Measurements from ENCODE around the gene ROPN1L. TPM values are rescaled to one million over a fixed set of nuclear protein-coding genes. Genes with fewer than 3 reads are reported as not detected.

ROPN1L gene
- total and polyA plus RNA-seq, 10 donors: 2.0 to 27.9 (median 11.4) TPM

DNA sequence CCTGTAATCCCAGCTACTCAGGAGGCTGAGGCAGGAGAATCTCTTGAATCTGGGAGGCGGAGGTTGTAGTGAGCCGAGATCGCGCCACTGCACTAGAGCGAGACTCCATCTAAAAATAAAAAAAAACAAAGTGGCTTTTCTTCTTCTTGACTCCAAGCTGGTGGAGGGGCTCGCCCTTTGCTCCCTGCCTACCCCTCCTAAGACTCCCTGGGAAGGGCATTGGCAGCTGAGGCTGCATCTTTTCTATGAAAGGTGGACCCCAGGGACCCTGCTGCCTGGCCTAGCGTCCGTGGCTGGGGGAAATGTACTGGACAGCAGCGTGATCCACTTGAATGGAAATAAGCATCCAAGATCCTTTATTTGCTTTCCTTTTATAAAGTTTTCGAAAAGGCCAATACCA, 24.0 kb downstream of the ROPN1L start:
- no peak for TF ChIP-seq POLR2A (IDR thresholded peaks at IDR 0.05)
- TF ChIP-seq, protein P1, sequence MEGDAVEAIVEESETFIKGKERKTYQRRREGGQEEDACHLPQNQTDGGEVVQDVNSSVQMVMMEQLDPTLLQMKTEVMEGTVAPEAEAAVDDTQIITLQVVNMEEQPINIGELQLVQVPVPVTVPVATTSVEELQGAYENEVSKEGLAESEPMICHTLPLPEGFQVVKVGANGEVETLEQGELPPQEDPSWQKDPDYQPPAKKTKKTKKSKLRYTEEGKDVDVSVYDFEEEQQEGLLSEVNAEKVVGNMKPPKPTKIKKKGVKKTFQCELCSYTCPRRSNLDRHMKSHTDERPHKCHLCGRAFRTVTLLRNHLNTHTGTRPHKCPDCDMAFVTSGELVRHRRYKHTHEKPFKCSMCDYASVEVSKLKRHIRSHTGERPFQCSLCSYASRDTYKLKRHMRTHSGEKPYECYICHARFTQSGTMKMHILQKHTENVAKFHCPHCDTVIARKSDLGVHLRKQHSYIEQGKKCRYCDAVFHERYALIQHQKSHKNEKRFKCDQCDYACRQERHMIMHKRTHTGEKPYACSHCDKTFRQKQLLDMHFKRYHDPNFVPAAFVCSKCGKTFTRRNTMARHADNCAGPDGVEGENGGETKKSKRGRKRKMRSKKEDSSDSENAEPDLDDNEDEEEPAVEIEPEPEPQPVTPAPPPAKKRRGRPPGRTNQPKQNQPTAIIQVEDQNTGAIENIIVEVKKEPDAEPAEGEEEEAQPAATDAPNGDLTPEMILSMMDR (IDR thresholded peaks at IDR 0.05 in 8 of 11, conservative IDR thresholded peaks at IDR 0.05 in 3 of 11): no peak
- TF ChIP-seq POLR2AphosphoS5 (IDR thresholded peaks at IDR 0.05): no peak
- no peak for DNase-seq
- no peak overlapping the region for H3K27ac ChIP-seq
- H3K4me3 ChIP-seq: no peak overlapping the region
- H3K9me3 ChIP-seq: no peaks in the 10 kb centered on the region
- H3K4me1 ChIP-seq: peaks cover 0 to 26% (median 11%) of the 10 kb centered on the region in 6 donors
- H3K27me3 ChIP-seq (replicated peaks in 1 of 7): peaks cover 0 to 4% (median 0%) of the 10 kb centered on the region in 7 donors
- intact Hi-C loops (cut with DNase I; ENCODE audit: low total_unique reads): no loop called here
- WGBS, 5 donors: 90 to 97% (median 95%) methylated on average over 10 of the region's 10 CpGs
- peaks cover 0 to 32% (median 0%) of the 10 kb centered on the region in 6 donors for H3K36me3 ChIP-seq

DNA sequence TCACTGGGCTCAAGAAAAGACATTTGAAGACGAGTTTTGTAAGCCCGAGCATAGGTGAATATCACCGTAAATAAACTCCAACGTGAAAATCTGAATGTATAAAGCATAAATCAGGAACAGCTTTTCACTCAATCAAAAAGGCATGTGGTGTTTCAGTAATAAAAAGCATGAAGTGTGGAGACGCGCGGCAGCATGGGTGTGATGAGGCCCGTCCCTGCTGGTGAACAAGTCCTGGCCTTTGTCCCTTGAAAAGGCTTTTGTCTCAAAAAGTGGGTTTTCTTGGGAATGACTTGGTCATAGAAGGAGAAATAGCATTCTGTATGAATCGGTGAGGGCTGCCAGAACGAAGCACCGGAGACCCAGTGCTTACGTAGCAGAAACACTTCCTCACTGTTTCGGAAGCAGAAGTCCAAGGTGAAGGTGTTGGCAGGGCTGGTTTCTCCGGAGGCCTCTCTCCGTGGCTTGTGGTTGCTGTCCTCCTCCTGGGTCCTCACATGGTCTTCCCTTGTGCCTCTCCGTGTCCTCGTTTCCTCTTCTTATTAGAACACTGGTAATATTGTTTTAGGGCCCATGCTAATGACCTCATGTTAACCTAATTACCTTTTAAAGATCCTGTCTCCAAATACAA, 24.9 kb downstream of the ROPN1L start:
- Histone ChIP-seq H3K27me3 (replicated peaks in 1 of 7) (peaks cover 0 to 4% (median 0%) of the 10 kb centered on the region in 7 donors), H3K4me3 (no peak overlapping the region), H3K9me3 (no peaks in the 10 kb centered on the region), H3K4me1 (peaks cover 0 to 21% (median 10%) of the 10 kb centered on the region in 6 donors), H3K36me3 (peaks cover 0 to 28% (median 0%) of the 10 kb centered on the region in 6 donors), H3K27ac (peak overlapping the region in 4 of 8 donors; percentile 2 to 32 (median 30))
- 65 to 83% (median 71%) methylated on average over 17 of the region's 17 CpGs for WGBS, 5 donors
- peak; percentile 76 for DNase-seq
- intact Hi-C loops (cut with DNase I; ENCODE audit: low total_unique reads): no loop called here
- TF ChIP-seq POLR2AphosphoS5 (IDR thresholded peaks at IDR 0.05) (no peak), POLR2A (IDR thresholded peaks at IDR 0.05) (no peak)
- TF ChIP-seq, protein P1 (IDR thresholded peaks at IDR 0.05 in 8 of 11, conservative IDR thresholded peaks at IDR 0.05 in 3 of 11): no peak

DNA sequence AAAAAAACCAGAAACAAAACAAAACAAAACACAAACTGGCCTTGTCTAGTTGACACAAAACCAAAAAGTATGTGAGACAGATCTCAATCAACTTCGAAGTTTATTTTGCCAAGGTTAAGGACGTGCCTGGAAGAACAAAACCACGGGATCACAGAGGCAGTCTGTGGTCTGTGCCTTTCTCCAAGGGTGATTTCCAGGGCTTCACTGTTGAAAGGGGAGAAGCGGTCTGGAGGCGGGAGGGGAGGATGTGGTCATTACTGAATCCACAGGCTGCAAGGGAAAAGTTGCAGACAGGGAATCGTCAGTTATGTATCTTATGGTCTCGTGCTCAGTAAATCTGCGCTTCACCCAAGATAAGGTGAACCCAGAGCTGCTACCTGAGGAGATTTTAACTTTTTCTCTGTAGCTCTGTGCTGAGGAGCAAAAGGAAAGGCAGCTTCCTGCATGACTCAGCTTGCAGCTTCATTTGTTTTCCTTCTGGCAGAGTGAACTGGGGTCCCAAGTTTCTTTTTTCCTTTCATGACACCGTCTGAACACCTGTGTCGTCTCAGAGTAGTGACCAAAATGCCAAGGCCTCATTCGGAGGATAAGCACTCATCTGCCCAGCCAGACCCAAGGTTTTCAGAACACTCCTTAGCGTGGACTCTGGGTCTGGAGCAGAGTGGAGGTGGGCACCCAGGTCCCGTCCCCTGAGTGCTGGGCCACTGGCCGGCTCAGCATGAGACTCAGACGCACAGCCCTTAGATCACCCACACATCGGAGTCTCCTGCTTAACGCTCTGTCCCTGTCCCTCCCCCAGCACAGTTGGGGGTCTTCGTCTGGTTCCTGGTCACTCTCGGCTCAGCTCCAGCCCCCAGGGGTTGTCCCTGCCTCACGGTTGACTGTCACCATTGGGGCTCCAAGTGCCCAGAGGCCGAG, 25.9 kb downstream of the ROPN1L start:
- H3K27me3 ChIP-seq (replicated peaks in 1 of 7): peaks cover 0 to 4% (median 0%) of the 10 kb centered on the region in 7 donors
- TF ChIP-seq, protein P1 (IDR thresholded peaks at IDR 0.05 in 8 of 11, conservative IDR thresholded peaks at IDR 0.05 in 3 of 11): no peak
- TF ChIP-seq POLR2A (IDR thresholded peaks at IDR 0.05) (no peak), POLR2AphosphoS5 (IDR thresholded peaks at IDR 0.05) (no peak)
- WGBS, 5 donors: 39 to 55% (median 49%) methylated on average over 17 to 21 of the region's 21 CpGs
- peaks cover 0 to 21% (median 10%) of the 10 kb centered on the region in 6 donors for H3K4me1 ChIP-seq
- DNase-seq: peak; percentile 59
- H3K4me3 ChIP-seq: no peak overlapping the region
- no peaks in the 10 kb centered on the region for H3K9me3 ChIP-seq
- H3K27ac ChIP-seq: peak overlapping the region in 3 of 8 donors; percentile 2 to 32 (median 30)
- intact Hi-C loops (cut with DNase I; ENCODE audit: low total_unique reads): no loop called here
- peaks cover 0 to 18% (median 0%) of the 10 kb centered on the region in 6 donors for H3K36me3 ChIP-seq
